Heart left ventricle (tissue), 13 donors: ENCODE measurements around the gene PUM1.

ENCODE experiments used
- CTCF ChIP-seq, 12 donors: fragments of 200-600 bp; sonication (generic) in 4 of 12; IDR thresholded peaks; one replicate each; pipeline versions ENCODE4 v1.5.0 to v1.8.0; 2018 to 2022; ENCODE audit warnings: antibody characterized with exemption in 12 of 12, mild to moderate bottlenecking in 5 of 12
- POLR2A ChIP-seq, 2 donors: fragments of 450-650 bp; IDR thresholded peaks; one replicate each; pipeline ENCODE4 v1.6.1; 2017; ENCODE audit warnings: antibody characterized with exemption in 2 of 2, mild to moderate bottlenecking in 2 of 2, moderate library complexity in 2 of 2
- donor health status: ischemic (EF 13 %, LVEDD 7.1; RV severe dilation, severe dysfunction).
- donor health status: DM: no; HTN: yes; CAD: no.
- donor health status: DM: no; HTN: no; CAD: no.
- donor health status: ischemic (EF 25% LVEDD 6.9; RV normal size, moderate dysfunction).
- donor health status: ischemic (EF 25% LVEDD 5.7; RV mildly dilated, moderate dysfunction).
- donor health status: ischemic (EF 35%, LVEDD 5.7; RV mildly dilated, moderate dysfunction).
- donor health status: nonischemic (EF 11% LVEDD 7.7; RV severe dilation, severe dysfunction).
- donor health status: DM: yes; HTN: yes; CAD: no.
- donor health status: PGD.
- donor health status: ischemic (EF 29% LVEDD 5.4; RV normal size, mild dysfunction).
- donor health status: nonischemic (EF 23%, LVEDD 6.1; RV moderate dilation, normal function).

- TF ChIP-seq CTCF (IDR thresholded peaks at IDR 0.05), result no peak
- no peak for TF ChIP-seq POLR2A (IDR thresholded peaks at IDR 0.05)
Observed at GRCh38 chr1:31064111-31064717, 1.3 kb downstream of the PUM1 start.
